OCI-LY1 (cell line): ENCODE data around the gene GMFB.

Source experiments
- EZH2 ChIP-seq: fragments of 200-600 bp; sonication (generic), shearing (Covaris generic); IDR thresholded peaks from 2 replicates; pipeline ENCODE4 v1.8.0; 2017; ENCODE audit warnings: borderline replicate concordance, mixed run types, mild to moderate bottlenecking, antibody characterized with exemption, low read length, moderate library complexity, mixed read lengths
- TF ChIP-seq, protein P1 (sequence below): fragments of 200-600 bp; sonication (generic), shearing (Covaris generic); IDR thresholded peaks from 2 replicates; pipeline ENCODE4 v1.5.1; 2017; ENCODE audit warnings: mild to moderate bottlenecking, antibody characterized with exemption, low read length, moderate library complexity, mixed read lengths

DNA sequence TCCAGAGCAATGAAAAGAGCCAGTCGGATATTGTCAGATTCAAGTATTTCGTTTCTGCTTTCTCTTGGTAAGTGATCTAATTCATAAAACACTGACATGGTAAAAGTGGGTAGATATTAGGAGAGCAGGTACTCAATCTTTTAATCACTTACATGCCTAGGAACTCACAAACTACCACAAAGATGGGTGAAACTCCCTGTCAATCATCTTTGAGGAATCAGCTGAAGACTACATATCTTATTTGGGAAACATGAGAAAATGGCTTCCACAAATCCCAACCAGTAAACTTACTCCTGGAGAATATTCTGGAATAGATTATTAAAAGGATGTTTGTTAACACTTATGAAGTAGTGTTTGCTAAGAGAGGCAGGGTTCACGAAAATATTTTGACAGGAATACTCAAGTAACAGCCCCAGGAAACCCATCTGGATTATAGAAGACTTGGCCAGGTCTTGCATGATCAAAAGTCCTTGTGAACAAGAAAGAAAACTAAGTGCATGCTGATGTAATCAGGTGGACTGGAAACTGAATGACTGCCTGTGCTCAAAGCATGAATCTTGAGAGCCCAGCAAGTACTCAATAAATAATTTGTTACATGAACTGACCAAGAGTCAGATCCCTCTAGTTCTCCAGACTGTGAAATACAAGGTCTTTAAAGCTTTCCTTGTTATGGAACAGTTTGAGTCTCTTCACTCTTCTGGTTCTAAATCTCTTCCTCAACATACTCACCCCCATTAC lies 63.1 kb downstream of the GMFB start:
- no peak for TF ChIP-seq EZH2
- TF ChIP-seq, protein P1, sequence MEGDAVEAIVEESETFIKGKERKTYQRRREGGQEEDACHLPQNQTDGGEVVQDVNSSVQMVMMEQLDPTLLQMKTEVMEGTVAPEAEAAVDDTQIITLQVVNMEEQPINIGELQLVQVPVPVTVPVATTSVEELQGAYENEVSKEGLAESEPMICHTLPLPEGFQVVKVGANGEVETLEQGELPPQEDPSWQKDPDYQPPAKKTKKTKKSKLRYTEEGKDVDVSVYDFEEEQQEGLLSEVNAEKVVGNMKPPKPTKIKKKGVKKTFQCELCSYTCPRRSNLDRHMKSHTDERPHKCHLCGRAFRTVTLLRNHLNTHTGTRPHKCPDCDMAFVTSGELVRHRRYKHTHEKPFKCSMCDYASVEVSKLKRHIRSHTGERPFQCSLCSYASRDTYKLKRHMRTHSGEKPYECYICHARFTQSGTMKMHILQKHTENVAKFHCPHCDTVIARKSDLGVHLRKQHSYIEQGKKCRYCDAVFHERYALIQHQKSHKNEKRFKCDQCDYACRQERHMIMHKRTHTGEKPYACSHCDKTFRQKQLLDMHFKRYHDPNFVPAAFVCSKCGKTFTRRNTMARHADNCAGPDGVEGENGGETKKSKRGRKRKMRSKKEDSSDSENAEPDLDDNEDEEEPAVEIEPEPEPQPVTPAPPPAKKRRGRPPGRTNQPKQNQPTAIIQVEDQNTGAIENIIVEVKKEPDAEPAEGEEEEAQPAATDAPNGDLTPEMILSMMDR: no peak
